Stimulated activated CD4-positive, alpha-beta T cell treated with anti-CD3 and anti-CD28 coated beads, Interleukin-12 subunit alpha, Interleukin-12 subunit beta, amount 100 ng/mL, for 4 hours (primary cell): ENCODE data around the gene ACTG2.

ENCODE experiments used
- DNase-seq: peaks from one replicate; pipeline ENCODE4 v3.0.0-alpha.2; 2020

The ACTG2 gene

GRCh38 chr2:73915437-73915993 is 22.7 kb downstream of the ACTG2 start:
- no peak for DNase-seq

DNA sequence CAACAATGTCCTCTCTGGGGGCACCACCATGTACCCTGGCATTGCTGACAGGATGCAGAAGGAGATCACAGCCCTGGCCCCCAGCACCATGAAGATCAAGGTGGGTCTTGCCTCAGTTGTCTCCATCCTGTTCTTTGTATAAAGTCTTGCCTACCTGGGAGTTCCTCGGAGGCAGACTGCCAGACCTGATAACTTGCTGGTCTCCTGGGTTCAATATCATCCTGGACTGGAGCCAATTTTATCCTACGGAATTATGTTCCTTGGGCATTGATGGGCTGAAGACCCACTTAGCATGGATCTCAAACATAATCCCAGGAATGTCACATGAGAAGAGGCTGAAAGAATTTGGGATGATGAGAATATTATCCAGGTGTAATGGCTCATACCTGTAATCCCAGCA is 23.9 kb downstream of the ACTG2 start:
- DNase-seq, result no peak

- DNase-seq, result no peak
Observed at GRCh38 chr2:73917296-73917695, 24.5 kb downstream of the ACTG2 start.

- no peak for DNase-seq
Observed at GRCh38 chr2:73917696-73918207, 24.9 kb downstream of the ACTG2 start.

GRCh38 chr2:73918856-73919255 is 26.0 kb downstream of the ACTG2 start:
- DNase-seq, result no peak

DNA sequence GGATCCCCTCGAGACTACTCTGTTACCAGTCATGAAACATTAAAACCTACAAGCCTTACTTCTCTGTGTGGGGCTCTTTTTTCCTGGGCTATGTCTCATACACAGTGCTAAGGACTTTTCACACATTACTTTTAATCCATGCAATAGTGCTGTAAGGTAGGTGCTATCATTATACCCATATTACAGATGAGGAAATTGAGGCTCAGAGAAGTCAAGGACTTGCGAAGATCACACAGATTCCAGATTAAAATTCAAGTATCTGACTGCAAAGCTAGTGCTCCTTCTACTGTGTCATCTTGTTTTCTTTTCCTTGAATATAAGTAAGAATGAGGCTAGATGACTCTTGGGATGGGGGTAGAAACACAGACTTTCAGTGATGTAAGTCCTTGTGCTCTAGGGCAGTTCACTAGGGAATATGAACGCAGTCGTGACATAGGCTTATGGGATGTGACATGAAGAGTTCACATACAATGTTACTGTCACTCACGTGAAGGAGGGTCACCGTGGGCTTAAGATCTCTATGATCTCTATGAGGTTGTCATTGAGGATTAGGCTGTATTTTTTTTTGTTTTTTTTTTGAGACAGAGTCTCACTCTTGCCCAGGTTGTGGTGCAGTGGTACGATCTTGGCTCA is 26.9 kb downstream of the ACTG2 start:
- DNase-seq, result no peak

DNA sequence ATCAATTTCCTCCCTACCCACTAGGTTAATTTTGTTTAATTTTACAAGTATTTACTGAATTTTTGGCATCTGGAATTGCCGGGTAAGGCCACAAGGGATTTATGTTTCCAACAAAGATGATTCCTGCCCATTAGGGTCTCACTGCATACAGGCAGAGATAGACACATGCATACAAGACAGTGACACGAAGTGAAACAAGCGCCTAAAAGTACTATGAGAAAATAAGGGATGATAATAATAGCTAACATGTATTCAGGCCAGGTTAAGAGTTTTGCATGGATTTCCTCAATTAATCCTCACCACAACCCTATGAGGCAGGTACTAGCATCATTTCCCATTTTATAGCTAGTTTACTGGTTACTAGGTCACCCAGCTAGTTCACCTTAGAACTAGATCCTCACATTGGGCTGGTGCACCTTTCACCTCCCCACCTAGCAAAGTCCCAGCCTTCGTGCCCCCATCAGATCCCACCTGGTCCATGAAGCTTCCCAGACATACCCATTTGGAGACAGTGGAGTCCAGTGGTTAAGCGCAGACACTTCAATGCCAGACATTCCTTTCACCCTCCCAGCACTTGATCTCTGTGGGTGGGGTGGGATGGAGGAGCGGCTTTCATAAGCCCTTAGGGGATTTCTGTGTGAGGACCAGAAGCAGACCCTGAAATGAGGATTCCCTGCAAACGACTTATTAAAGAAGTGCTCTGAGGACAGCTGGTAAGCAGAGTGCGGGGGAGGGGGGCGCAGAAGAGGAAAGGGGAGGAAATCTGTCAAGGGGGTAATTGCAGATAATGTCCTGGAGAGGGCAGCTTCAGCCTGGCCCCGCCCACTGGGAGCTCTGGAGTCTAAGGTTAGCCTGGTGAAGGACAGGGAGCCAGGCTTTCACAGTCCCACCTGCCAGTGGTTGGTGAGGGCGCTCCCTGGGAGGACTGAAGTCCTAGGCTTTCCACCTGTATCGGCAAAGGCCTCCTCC is 28.1 kb downstream of the ACTG2 start:
- peak; percentile 32 for DNase-seq

- no peak for DNase-seq
Observed at GRCh38 chr2:73921581-73921980, 28.8 kb downstream of the ACTG2 start.

DNA sequence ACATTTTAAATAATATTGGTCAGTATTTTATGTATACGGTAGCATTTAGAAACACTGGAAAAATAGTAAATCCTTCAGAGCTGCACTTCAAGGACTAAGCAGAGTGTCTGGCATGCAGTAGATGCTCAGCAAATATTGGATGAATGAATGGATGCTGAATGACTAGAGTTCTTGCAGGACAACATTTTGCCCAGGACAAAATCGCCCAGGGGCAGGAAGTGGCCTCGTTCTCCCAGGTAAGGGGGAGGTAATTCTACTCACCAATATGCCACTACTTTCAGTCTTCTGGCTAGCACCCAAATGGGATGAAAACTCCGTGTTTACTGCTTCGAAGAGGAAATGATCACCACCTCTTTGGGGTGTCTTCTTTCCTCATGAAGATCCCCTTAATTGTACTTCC is 29.9 kb downstream of the ACTG2 start:
- DNase-seq, result no peak

- DNase-seq, result no peak
Observed at GRCh38 chr2:73925033-73925704, 32.4 kb downstream of the ACTG2 start.

DNA sequence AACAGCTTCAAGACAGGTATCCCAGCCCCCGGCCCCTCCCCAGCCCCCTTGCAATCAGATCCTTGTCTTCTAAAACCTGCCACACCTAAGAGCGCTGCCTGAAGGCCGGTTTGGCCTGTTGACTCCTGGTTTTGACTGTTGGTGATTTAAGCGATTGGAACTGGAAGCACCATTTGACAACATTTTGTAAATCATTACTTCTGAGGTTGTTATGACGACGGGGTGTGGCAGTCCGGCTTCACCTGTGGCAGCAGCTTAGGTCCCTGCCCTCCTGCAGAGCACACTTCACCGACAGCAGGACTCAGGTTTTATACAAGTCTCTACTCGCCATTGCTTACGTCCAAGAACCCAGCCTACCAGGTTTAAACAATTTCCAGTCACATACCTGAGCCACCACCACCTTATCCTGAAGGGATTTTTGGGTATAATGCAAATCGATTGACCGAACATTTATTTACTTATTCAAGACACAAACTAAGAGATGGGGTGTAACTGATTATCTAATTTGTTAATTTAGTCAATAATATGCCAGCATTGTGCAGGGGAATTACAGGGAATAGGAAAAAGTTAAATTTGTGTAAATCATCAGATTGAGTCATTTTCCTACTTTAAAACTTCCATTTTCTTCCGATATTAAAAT is 33.2 kb downstream of the ACTG2 start:
- no peak for DNase-seq

GRCh38 chr2:73926493-73927327 is 33.9 kb downstream of the ACTG2 start, which contains the start of gene DGUOK:
TSS of gene DGUOK (plus strand) at chr2:73926880. CDS start at chr2:73926911, 31 bp downstream.
- peak; percentile 90 for DNase-seq

GRCh38 chr2:73927344-73927743 is 34.5 kb downstream of the ACTG2 start:
- DNase-seq, result no peak

- DNase-seq, result no peak
Observed at GRCh38 chr2:73928963-73929347, 36.1 kb downstream of the ACTG2 start.

DNA sequence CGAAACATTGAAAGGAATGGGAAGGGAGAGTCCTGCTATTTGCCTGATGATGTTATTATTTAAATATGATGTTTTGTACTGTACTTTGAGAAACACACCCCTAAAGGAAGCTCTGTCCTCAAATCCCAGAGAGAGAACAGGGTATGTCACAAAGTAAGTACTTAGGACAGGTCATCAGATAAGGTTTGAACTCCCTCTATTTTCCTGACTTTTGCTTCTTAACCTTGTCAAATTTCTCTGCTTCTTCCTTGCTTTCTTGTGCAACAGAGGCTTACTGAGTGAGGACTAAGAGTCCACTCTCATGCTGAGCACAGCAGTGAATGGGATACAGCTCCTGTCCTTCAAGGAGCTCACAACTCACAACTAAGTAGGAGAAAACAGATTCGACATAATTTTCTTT is 37.6 kb downstream of the ACTG2 start:
- DNase-seq, result no peak

DNA sequence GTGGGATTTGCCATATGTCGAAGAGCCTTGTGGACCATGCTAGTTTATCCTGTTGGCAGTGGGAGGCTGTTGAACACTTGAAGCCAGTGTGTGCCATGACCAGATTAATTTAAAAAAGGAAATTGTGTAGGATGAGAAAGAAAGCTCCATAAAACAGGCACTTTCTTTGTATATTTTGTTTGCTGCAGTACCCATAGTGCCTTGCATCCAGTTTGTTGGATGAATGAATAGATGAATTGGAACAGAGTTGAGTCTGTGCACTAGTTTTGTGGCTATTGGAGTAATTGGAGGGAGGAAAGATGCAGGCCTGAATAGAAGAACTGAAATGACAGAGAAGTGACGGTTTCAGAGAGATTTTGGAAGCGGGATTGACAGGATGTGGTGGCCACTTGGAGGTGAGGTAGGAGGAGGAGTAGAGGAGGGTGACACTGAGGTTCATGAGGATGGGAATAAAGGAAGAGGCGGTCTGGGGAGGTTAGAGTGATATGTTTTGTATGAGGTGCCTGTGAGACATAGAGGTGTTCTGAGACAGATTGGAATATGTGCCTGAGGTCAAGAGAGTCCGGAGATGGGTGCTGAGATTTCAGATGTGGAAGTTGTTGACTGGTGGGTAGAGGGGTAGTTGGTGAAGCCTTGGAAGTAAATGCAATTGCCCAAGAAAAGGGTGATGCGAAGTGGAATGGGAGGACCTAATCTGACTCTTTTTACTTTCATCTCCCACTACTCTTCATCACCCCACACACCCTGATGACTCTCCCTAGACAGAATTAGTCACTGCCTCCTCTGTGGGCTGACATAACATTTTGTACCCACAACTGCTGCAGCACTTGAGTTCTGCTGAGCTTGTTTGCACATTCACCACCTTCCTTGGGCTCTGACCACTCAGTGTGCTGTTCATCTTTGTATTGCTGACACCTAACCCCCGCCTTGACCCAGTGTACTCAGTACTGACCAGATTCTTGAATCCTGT is 39.0 kb downstream of the ACTG2 start:
- peak; percentile 24 for DNase-seq

DNA sequence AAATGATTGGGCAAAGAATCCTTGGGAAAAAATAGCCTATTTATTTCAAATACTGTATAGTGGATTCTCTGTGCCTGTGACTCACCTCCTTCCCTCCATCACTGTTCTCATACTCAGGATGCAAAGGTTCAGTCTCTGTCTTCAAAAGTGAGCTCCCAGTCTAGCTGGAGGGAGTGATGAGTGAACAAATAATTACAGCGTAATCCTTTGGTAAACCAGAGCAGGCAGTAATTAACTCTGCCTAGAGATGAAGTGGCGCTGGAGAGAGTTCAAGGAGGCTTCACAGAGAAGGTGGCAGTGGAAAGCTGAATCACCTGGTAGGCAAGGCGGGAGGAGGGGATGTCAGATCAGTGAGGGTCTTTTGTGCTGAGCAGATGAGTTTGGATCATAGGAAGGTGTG is 40.4 kb downstream of the ACTG2 start:
- no peak for DNase-seq

DNA sequence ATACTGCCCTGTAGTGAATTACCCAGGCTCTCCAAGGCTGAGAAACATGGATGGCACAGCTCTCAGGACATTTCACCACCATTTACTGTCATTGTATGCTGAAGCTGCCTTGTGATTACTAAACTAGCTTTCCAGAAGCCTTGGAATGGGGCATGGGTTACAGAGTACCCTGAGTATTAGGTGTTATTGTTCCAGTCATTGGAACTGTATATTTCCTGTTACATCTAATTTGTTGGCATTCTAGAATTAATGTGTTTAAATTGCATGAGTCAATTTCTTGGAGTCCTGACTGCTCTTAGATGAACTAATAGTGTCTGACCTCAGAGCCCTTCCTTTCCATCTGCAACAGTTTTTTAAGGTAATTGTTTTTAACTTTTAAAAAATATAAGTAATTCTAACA is 42.8 kb downstream of the ACTG2 start:
- no peak for DNase-seq

DNA sequence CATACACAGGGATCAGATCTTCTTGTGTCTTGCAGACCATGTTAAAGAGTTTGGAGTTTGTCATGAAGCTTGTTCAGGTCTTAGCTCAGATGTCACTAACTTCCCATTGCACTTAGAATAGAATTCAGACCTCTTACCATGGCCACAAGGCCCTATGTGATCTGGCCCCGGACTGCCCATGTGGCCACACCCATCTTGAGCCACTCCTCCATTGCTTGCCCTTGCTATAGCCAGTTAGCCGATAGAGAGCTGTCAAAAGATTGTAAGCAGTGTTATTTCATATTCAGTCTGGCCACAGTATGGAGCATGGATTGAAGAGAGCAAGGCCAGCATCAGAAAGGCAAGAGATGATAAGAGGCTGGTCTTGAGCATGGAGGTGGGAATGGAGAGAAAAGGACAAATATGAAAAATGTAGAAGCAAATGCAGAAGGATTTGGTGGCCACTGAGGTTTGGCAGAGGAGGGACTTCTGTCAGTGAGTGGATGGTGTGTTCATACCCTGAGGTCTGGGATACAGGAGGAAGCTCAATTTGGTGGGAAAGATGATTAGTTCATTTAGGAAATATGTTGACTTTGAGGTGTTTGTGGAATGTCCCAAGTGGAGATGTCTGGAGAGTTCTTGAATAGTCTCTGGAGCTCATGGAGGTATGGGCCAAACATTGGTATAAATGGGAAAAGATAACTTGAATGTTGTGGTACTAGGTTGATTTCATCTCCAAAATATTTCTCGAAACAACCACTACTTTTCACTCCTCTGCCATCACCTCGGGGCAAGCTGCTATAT is 44.5 kb downstream of the ACTG2 start:
- no peak for DNase-seq

DNA sequence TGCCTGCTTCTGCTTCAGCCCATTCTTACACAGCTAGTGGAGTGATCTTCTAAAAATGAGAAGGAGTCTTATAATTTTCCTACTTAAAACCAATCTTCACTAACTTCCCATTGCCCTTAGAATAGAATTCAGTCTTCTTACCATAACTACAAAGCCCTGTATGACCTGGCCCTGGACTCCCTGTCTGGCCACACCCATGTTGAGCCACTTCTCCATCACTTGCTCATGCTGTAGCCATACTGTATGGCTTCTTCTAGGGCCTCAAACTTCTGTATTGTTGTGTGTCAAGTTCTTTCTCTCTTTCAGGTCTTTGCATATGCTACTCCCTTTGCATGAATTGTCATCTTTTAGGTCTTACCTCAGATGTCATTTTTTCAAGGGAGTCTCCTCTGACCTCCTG is 45.1 kb downstream of the ACTG2 start:
- DNase-seq, result no peak
